ENCODE results near the gene MRPL49.
"Not testable (repeated sequence)": the region's sequence is repeated elsewhere in the genome, so short reads cannot be mapped to it uniquely, and the experiment has no call there.

MRPL49 gene

DNA sequence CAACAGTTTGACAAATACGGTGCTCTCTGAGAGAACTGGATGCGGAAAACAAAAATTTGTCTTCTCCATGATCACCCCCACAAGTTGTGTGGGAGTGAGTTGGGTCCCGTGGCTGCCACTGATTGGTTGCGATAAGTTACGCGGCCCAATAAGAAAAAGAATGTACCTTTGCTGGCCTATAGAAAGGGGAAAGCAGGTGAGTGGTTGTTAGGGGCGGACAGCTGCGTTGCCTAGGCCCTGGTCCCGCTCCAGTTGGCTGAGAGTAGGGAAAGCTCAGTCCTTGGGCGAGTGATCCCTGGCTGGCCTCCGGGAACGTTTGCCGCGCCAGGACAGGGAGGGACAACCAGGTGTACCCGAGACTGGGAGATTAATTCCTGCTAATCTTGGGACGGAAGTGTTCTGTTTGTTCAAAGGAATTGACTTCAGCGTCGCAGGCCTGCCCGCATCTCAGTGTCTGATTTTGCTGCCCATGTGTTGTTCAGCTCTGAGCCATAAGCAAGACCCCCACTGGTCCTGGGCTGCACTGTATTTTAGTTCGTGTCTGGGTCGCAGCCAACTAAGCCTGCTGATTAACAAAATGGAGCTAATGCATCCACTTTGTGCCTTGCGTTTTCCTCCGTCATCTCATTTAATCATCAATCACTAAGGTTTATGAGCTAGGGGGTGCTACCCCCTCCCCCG lies 13.0 kb downstream of the MRPL49 start:
- peak; percentile 82 for DNase-seq

DNA sequence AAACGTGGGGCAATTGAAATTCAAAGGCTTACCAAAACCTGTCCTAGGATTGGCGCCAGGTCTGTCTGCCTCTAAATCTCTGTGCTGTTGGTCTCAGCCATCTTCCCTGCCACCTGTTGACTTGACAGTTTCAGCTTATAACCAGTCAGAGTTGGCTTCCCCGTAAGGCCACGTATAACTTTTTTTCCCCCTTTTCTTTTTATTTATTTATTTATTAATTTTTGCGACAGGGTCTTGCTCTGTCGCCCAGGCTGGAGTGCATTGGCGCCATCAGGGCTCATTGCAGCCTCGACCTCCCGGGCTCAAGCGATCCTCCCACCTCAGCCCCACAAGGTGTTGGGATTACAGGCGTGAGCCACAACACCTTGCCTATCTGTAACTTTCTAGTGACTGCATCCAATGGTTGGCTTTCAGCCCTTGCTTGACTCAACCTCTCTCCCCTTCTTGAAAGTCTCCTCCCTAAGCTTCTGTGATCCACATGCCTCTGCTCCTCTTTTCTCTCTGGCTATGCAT lies 13.6 kb downstream of the MRPL49 start:
- DNase-seq: no peak

DNA sequence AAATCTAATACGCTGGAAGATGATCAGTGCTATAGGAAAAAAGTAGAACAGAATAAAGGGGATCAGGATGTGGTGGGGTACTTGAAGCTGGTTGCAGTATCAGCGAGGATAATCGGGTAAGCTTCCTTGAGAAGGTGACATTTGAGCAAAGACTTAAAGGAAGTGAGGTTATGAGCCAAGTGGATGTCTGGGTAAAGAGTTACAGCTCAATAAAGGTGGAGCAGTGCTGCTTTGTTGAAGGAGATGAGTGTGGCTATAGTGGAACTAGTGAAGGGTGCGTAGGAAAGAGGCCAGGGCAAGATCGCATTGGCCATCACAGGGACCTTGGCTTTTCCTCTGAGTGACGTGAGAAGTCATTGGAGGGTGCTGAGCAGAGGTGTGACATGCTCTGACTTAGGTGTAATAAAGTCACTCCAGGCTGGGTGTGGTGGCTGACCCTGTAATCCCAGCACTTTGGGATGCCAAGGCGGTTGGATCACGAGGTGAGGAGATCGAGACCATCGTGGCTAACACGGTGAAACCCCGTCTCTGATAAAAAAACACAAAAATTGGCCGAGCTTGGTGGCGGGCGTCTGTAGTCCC lies 14.5 kb downstream of the MRPL49 start:
- DNase-seq: no peak

DNA sequence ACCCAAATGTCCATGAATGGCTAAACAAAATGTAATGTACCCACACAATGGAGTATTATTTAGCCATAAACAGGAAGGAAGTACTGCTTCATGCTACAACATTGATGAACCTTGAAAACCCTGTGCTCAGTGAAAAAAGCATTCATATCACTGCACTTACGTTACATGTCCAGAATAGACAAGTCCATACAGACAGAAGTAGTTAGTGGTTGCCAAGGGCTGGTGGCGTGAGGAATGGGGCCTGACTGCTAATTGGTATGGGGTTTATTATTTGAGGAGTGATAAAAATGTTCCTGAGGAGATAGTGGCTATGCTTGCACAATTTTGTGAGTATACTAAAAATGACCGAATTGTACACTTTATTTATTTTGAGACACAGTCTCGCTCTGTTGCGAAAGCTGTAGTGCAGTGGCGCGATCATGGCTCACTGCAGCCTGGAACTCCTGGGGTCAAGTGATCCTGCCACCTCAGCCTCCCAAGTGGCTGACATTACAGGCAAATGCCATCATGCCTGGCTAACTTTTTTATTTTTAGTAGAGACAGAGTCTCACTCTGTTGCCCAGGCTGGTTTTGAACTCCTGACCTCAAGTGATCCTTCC lies 19.9 kb downstream of the MRPL49 start:
- no peak for DNase-seq

DNA sequence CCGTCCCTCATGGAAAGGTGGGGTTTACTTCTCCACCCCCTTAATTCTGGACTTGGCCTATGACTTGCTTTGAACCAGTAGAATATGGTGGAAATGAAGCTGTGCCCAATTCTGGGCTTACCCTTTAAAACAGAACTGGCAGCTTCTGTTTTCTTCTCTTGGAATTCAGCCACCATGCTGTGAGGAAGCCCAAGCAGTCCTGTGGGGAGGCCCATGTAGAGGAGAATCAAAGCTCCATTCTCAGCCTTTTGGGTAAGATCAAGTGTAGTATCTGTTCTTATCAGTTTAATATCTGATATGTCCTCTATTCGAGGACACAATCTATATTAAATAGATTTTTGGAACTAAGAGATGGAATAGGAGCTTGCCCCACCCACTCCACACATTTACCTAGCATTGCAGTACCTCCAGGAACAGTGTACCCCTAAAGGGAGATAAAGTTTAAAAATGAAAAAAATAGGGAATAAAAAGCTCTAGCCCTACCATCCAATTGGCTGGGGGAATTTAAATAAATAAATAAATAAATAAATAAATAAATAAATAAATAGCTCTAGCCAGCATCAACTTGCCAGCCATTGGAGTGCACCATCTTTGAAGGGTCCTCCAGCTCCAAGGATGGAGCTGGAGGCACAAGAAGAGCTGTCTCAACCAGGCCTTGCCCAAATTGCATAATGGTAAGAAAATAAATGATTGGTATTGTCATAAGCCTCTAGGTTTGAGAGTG lies 25.4 kb downstream of the MRPL49 start:
- DNase-seq: no peak

DNA sequence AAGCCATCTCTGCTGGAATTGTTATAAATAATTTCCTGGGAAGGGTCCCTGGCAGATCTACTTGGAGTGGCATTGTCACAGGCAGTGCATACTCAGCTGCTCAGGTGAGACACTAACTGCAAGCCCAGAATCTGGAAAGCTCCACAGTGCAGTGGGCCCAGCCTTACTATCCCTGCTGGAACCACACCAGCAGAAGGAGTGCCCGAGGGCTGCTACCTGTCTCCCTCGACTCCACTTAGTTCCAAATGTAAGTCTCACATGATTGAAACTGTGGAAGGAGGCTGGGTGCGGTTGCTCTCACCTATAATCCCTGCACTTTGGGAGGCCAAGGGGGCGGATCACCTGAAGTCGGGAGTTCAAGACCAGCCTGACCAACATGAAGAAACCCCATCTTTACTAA lies 26.5 kb downstream of the MRPL49 start:
- no peak for DNase-seq

DNA sequence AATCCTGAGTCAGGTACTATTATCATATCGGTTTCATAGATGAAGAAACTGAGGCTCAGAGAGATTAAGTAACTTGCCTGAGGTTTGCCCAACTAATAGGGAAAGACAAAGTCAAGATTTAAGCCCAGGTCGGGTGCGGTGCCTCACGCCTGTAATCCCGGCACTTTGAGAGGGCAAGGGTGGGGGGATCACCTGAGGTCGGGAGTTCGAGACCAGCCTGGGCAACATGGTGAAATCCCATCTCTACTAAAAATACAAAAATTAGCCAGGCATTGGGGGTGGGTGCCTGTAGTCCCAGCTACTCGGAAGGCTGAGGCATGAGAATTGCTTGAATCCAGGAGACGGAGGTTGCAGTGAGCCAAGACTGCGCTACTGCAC lies 28.0 kb downstream of the MRPL49 start:
- not testable (repeated sequence) for DNase-seq

DNA sequence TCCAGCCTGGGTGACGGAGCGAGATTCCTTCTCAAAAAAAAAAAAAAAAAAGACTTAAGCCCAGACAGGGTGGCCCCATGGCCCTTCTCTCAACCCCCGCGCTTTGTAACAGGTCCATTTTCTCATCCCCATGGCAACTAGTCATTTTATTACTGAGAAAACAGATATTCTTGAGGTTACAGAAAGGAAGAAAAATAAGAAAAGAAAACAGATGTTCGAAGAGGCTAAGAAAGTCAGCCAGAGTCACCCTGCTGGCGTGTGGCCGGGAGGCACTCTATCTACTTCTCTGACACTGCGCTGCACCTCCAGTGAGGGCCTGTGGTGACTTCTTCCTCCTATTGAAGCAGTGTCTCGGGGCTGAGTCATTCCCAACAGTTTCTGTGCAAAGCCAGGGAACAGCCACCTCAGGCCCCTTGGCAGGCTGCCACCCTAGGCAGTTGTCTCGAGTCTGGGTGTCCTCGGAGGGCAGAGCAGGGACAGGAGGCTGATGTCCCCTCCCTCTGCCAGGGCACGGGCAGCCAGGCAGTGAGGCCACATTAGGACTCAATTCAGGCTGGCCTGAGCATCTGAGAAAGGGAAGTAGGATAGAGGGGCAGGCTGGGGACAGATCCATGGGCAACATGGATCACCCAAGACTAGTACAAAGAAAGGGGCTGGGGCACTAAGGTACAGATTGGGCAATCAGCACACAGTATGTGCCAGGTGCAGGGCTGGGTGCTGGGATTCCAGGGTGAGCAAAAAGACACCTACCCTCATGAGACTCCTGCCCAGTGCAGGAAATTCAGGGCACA lies 28.6 kb downstream of the MRPL49 start:
- no peak for DNase-seq

DNA sequence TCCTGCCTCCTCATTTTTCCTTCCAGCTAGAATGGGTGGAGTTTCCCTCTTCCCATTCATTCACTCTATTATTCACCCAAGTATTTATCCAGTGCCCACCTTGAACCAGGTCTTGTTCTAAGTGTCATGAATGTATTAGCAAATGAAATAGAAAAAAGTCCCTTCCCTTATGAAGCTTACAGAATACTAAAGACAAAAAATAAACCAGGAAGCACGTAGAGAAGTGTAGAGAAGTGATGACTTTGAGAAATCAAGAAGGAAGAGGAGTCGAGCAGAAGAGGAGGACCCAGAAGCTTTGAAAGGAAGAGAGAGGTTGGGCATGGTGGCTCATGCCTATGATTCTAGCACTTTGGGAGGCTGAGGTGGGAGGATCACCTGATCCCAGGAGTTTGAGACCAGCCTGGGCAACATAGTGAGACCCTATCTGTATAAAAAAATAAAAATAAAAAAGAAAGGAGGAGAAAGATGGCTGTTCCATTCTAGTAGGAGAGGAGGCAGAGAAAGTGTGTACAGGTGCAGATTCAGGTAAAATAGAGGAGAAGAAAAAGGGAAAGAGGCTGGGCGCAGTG lies 29.3 kb downstream of the MRPL49 start:
- no peak for DNase-seq

DNA sequence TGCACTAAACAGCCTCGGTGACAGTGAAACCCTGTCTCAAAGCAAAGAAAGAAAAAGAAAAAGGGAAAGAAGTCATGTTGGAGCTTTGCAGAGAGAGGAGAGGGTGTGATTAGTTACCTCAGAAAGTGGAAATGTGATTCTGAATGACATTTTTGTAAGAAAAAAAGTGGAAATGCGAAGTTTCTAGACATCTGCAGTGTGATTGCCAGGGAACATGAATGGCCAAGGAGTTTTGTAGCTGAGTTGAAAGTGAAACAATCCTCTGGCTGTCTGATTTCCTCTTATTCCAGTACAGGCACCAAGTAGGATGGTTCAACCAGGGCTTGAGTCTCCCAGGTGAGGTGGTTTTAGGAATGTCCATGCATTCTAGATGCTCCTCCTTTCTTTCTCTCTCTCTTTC lies 30.0 kb downstream of the MRPL49 start:
- DNase-seq: no peak

DNA sequence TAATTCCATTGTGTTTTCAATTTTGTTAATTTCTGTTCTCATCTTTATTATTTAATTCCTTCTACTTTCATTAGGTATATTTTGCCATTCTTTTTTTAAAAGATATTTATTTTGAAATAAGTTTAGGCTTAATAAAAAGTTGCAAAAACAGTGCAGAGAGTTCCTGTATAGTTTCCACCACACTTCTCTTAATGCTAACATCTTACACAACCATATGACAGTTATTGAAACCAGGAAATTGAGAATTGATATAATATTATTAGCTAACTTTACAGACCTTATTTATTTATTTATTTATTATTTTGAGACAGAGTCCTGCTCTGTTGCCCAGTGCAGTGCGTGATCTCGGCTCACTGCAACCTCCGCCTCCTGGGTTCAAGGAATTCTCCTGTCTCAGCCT lies 34.1 kb downstream of the MRPL49 start:
- no peak for DNase-seq

DNA sequence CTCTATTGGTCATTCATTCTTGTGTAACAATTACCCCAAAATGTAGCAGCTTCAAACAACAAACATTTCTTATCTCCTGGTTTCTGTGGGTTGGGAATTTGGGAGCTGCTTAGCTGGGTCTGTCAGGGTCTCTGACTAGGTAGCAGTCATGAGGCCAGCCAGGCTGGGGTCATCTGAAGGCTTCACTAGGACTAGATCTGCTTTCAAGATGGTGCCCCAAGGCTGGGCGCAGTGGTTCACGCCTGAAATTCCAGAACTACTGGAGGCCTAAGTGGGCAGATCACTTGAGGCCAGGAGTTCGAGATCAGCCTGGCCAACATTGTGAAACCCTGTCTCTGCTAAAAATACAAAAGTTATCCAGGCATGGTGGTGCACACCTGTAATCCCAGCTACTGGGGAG lies 34.8 kb downstream of the MRPL49 start:
- DNase-seq: no peak

DNA sequence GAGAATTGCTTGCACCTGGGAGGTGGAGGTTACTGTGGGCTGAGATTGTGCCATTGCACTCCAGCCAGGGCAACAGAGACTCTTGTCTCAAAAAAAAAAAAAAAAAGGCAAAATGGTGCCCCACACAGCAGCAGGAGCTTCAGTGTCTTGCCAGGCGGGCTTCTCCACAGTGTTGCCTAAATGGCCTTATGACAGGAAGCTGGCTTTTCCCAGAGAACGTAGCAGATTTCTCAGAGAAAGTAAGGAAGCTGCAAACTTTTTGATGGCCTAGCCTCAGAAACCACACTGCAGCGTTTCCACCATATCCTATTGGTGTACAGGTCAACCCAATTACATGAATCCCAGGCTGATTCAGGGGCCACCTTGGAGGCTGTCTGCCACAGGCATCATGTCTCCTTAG lies 35.2 kb downstream of the MRPL49 start:
- no peak for DNase-seq

DNA sequence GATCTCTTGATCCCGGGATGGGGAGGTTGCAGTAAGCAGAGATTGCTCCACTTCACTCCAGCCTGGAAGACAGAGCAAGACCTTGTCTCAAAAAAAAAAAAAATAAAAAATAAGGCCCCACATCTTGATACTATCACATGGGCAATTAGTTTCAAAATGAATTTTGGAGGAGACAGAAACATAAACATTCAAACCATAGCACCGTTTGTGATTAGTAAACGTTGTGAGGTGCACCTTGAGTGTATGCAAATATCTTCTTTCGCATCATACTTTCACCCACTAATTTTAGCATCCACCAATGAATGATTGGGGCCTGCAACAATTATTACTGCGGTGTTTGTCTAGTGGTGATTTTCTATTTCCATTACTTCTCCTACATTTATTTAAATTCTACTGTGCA lies 36.9 kb downstream of the MRPL49 start:
- no peak for DNase-seq

DNA sequence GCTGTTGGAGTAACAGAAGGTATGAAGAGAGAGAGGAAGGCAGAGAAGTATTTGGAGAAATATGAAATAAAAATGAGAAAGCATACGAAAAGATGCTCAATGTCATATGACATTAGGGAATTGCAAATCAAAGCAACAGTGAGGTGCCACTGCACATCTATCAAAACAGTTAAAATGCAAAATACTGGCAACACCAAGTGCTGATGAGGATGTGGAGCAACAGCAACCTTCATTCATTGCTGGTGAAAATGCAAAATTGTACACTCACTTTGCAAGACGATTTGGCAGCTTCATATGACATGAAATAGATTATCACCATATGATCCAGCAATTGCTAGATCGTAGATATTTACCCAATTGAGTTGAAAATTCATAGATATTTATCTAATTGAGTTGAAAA lies 38.5 kb downstream of the MRPL49 start:
- DNase-seq: no peak

DNA sequence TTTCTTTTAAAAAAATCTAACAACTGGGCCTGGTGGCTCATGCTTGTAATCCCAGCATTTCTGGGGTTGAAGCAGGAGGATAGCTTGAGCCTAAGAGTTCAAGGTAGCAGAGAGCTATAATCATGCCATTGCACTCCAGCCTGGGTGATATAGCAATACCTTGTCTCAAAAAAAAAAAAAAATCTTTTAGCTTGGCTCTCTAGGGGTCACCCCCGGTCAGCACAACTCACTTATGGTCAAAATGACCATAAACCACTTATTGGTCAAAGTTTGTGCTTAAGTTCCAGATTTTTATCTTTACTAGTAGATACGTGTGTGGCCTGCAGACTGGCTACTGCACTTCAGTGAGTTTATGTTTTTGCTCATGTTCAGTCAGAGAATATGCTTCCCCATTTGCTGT lies 41.6 kb downstream of the MRPL49 start:
- no peak for DNase-seq

DNA sequence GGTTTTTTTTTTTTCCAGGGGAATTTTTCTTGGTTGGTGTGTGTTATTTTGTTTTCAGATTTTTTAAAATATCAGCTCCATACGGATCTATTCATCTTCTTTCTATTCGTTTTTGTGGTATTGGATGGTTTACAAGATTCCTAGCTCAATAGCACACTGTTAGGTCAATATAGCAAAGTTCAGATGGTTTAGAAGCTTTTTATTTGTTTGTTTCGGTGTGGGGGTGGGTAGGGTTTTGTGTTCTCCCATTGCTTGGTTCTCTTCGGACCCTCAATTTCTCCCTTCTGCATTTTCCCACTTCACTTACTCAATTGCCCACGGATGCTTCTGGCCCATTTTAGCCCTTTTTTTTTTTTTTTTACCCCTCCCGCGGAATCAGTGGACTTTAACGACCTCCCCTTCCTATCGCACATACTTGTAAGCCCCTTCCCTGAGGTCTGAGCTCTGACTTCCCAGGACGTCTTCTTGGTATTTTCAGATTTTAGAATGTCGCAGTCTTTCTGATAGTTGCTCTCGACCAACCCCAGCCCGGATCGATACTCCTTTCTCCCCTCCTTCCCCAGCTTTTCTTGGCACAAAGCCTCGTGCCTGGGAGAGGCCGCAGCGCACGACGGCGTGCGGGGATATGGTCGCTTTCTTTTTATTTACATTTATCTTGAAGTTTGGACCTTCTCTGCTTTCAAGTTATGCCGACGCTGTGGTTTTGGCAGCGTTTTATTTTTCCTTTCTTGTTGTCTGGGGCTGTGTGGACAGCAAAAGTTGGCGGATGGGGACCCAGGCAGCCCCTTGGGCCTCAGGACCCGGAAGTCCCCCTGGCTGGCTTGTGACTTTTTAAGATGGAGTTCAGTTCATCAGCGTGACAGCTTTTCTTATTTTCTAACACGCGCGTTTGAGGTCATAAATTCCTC lies 43.5 kb downstream of the MRPL49 start:
- DNase-seq: no peak

DNA sequence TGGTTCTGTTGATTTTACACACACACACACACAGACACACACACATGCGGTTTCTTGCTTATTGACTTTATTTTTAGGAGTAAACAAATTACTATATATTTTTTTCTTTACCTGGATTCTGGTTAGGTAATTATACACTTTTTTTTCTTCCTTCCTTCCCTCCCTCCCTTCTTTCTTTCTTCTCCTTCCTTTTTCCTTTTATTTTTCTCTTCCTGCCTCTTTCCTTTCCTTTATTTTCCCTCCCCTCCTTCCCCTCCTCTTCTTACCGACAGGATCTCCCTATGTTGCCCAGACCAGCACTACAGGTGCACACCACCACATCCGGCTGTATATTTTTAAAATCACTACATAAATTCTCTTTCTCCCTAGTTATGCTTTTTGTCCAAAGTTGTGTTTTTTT lies 44.8 kb downstream of the MRPL49 start:
- DNase-seq: no peak

DNA sequence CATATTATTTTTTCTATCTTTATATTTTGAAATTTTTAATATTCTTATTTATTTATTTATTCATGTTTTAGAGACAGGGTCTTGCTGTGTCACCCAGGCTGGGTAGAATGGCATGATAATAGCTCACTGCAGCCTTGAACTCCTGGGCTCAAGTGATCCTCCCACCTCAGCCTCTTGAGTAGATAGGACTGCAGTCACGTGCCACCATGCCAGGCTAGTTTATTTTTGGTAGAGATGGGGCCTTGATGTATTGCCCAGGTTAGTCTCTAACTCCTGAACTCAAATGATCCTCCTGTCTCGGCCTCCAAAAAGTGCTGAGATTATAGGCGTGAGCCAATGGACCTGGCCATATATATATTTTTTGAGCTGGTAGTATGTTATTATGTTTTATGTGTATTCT lies 45.5 kb downstream of the MRPL49 start:
- no peak for DNase-seq

DNA sequence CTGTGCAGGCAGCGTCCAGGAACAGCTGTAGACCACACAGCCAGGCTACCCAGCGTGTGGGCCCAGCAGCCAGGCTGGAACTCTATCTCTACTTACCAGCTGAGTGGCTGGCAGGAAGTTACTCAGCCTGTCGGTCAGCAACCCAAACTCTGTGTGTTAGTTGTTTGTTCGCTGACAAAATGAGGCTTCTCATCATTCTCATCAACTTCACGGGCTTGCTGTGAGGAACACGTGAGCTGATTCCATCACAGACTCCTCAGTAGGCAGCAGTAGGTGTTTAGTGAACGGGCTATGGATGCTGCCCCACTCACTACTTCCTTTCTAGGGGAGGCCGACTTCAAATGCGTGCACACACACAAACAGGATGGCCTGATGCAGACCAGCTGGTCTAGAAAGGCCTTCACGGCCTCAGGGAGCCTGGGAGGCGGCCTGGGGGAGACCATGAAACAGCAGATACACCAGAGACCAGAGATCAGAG lies 47.1 kb downstream of the MRPL49 start:
- no peak for DNase-seq

DNA sequence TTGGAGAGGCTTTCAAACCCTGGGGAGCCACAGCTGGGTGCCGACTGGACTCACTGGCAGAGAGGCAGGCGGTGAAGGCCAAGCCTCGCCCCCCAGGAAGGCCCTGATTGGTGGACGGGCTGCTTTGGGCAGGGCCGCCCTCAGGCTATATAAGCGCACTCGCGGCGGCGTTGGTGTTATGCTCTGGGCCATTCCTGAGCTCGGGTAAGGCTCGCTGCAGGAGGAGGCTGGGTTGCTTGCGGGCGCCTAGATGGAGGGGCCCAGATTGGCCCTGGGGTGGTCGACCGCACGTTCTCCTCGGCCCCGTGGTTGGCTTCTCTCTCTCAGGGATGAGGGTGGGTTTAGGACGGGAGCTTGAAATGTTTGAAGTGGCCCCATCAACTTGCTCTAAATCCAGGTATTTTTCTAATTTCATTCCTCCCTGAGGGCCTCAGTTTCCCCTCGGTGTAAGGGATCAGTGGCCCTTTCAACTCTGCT lies 48.0 kb downstream of the MRPL49 start, which contains the start of gene SPDYC:
Gene SPDYC (plus strand): TSS at position 176 of the 477 bp plus-strand sequence. CDS start 1,125 bp downstream, outside the sequence.
- no peak for DNase-seq
